Measurements from ENCODE around the gene PXDN.
"Not testable (repeated sequence)": the region's sequence is repeated elsewhere in the genome, so short reads cannot be mapped to it uniquely, and the experiment has no call there.

DNA sequence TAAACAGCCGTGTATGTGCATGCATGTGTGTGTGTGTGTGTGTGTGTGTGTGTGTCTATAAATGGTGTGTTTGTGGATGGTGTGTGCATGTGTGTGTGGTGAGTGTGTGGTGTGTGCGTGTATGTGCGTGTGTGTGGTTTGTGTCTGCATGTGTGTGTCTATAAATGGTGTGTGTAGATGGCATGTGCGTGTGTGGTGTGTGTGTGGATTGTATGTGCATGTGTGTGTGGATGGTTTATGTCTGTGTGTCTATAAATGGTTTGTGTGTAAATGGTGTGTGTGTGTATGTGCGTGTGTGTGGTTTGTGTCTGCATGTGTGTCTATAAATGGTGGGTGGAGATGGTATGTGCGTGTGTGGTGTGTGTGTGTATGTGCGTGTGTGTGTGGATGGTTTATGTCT is 65.2 kb downstream of the PXDN start:
- TF ChIP-seq, protein P1, sequence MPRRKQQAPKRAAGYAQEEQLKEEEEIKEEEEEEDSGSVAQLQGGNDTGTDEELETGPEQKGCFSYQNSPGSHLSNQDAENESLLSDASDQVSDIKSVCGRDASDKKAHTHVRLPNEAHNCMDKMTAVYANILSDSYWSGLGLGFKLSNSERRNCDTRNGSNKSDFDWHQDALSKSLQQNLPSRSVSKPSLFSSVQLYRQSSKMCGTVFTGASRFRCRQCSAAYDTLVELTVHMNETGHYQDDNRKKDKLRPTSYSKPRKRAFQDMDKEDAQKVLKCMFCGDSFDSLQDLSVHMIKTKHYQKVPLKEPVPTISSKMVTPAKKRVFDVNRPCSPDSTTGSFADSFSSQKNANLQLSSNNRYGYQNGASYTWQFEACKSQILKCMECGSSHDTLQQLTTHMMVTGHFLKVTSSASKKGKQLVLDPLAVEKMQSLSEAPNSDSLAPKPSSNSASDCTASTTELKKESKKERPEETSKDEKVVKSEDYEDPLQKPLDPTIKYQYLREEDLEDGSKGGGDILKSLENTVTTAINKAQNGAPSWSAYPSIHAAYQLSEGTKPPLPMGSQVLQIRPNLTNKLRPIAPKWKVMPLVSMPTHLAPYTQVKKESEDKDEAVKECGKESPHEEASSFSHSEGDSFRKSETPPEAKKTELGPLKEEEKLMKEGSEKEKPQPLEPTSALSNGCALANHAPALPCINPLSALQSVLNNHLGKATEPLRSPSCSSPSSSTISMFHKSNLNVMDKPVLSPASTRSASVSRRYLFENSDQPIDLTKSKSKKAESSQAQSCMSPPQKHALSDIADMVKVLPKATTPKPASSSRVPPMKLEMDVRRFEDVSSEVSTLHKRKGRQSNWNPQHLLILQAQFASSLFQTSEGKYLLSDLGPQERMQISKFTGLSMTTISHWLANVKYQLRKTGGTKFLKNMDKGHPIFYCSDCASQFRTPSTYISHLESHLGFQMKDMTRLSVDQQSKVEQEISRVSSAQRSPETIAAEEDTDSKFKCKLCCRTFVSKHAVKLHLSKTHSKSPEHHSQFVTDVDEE (CRISPR knock-in tag; IDR thresholded peaks at IDR 0.05), result not testable (repeated sequence)
- TF ChIP-seq TCF4 (CRISPR knock-in tag; IDR thresholded peaks at IDR 0.05; ENCODE audit: borderline replicate concordance), result not testable (repeated sequence)
- TF ChIP-seq, protein P2, sequence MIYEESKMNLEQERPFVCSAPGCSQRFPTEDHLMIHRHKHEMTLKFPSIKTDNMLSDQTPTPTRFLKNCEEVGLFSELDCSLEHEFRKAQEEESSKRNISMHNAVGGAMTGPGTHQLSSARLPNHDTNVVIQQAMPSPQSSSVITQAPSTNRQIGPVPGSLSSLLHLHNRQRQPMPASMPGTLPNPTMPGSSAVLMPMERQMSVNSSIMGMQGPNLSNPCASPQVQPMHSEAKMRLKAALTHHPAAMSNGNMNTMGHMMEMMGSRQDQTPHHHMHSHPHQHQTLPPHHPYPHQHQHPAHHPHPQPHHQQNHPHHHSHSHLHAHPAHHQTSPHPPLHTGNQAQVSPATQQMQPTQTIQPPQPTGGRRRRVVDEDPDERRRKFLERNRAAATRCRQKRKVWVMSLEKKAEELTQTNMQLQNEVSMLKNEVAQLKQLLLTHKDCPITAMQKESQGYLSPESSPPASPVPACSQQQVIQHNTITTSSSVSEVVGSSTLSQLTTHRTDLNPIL (CRISPR knock-in tag; IDR thresholded peaks at IDR 0.05; ENCODE audit: low read depth), result not testable (repeated sequence)
